Measurements from ENCODE around the gene RANBP9.

The RANBP9 gene

DNA sequence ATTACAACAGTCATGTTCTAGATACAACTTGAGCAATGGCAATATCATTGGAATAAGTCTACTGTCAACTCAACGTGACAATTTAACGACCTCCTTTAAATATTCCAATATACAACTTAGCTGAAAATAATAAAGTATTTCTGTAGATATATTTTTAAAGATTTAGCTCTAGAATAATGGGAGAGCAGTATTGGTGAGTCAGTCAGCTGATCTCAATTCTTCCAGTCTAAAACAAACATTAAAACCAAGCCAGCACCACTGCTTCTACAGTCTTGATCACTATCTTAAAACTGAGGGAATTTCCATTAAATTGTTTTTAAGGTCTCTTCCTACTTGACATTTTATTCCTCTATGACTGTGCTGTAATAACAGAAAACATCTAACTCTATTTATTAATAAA, 58.3 kb downstream of the RANBP9 start:
- DNase-seq (ENCODE audit: low read depth in 3 of 3): no peak

DNA sequence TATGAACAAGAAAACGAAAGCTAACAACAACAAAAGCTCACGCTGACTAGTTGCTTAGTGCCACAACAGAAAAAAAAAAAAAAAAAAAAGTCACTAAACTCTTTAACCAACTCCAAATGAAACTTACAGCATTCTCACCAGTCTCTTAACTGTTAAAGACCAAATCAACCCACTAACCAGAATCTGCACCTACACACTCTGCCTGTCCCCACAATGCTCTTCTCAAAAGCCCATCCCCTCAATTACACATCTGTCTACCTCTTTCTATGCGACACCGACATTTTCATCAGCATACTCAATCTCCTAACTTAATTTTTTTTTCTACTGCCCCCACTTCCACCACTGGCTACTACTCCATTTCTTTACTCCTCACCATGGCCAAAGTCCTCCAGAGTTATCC, 62.2 kb downstream of the RANBP9 start:
- DNase-seq (ENCODE audit: low read depth in 3 of 3): no peak

DNA sequence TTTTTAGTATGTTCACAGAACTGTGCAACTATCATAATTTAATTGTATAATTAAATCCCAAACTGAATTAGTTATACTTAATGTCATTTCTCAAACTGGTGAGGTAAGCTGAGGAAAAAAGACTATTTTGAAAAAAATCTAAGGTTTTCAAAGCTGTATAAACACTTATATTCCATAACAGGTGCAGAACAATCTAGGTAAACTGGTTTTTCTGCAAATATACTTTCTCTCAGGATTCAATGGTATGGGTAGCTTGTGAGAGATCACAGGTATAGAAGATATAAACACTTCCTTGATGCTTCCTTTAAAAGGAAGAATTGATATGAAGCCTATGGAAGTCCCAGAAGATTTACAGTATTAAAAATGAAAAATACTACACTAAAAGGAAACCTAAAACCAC, 62.8 kb downstream of the RANBP9 start:
- no peak for DNase-seq (ENCODE audit: low read depth in 3 of 3)

DNA sequence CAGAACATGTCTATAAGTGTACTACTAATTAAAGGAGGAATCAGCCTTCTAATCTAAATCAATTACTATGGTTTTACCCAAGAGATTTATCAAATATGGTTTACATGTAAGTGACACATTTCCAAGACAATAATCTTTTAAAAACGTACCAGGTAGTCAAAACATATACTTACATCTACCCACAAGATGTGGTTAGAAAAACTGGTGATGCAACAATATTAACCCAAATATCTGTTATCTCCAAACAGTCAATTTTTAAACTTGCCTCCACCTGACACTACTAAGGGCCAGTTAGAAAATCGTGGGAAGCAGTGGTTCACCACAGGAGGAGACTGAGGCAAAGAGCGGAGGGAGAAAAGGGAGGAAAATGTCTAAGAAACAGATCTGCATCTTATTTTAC, 68.5 kb downstream of the RANBP9 start:
- no peak for DNase-seq (ENCODE audit: low read depth in 3 of 3)

DNA sequence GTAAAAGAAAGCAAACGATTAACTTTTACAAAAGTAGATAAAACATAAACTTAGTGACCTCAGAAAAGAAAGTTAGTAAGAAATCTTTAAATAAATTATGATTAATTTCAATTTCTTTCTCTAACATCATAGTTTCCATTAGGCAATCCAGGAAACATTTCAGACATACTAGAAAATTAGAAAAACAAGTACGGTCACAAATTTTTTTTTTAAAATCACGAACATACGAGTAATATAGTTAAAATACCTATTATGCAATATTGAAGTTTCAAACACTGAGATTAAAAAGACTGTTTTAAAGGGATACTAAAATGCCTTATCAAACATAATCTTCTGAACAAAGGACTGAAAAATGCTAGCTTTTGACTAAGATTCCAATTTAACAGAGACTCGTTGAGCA, 70.3 kb downstream of the RANBP9 start:
- DNase-seq (ENCODE audit: low read depth in 3 of 3): no peak

DNA sequence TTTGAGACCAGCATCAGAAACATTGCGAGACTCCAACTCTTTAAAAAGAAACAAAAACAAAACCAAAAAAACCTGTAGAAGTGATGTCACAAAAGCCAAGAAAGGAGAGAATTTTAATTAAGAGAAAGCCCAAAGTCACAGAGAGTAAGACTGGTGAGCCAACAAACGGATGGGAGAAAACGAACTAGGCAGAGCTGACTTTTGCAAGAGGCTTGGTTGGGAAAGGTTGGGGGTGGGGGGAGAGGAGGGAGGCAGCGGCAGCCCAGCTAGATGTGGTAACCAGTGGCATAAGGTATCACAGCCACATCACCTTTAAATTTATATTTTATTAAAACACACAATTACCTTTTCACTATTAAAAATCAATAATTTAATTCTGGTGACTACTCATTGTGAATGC, 73.0 kb downstream of the RANBP9 start:
- DNase-seq (ENCODE audit: low read depth in 3 of 3): no peak

DNA sequence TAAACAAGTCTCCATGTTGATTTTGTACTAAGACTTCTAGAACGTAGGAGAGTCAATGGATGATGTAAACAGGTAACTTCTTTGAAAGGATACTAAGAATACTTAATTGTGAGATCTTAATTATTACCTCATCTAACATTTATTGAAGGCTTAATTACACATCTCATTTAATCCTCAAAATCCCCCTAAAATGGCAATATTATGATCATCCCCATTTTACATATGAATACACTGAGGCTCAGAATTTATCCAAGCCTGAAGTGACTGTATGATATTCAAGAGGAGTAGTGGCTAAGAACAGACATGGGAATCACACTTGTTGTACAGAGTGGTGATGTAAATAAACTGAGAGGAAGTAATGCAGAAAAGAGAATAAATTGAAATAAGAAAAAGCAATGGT, 73.6 kb downstream of the RANBP9 start:
- DNase-seq (ENCODE audit: low read depth in 3 of 3): no peak

DNA sequence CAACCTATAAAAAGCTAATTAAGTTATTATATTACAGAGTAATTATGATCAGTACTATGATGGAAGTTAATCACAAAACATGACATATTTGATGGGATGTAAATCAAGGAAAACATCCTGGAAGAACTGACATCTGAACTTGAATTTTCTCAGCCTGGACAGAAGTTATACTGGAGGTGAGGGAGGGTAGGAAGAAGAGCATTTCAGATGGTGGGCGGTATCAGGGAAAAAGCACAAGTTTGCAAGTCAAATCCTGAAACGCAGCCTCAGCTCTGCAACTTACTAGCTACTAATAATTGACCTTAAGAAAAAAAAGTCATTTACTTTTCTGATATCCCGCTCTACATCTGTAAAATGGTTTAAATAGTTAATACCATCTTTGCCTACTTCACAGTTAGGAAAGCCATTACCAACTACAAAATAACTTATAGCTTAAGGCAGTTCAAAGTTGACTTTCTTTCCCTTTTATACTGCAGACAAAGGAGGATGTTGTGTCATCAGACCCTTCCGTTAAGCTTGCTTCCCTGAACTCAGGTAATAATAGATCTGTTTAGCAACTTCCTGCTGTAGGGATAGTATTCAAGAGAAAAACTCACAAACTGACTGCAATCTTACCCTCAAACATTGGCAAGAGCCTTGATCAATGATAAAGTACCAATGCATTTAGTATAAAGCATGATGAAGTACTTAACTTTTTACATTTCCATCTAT, 75.5 kb downstream of the RANBP9 start:
- DNase-seq (ENCODE audit: low read depth in 3 of 3): no peak

DNA sequence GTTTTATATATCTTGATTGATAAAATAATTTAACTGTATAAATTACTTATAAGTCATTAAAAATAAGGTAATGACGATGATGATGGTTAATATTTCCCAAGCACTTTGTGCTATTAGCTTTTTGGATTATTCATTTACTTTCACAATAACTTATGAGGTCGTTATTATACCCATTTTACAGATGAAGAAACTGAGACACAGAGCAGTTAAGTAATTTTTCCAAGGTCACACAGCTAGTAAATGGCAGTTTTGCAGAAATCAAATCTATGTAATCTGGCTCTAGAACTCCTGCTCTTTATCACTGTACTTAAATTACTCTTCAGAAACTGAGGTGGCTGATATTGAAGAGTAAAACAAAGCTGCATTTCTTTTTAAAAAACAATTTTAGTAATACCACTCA, 78.3 kb downstream of the RANBP9 start:
- no peak for DNase-seq (ENCODE audit: low read depth in 3 of 3)

DNA sequence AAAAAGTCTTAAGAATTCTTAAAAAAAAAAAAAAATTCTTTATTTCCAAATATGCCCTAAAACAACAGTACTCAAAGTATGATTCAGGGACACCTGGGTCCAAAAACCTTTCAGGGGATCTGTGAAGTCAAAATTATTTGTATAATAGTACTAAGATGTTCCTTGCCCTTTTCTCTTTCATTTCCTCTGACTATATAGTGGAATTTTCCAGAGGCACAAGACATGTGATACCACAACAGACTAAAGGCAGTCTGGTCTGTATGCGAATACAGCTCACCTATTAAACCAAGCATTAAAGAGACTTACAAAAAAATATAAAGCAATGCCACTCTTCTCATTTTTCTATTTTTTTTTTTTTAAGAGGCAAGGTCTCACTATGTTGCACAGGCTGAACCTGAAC, 81.1 kb downstream of the RANBP9 start:
- no peak for DNase-seq (ENCODE audit: low read depth in 3 of 3)

DNA sequence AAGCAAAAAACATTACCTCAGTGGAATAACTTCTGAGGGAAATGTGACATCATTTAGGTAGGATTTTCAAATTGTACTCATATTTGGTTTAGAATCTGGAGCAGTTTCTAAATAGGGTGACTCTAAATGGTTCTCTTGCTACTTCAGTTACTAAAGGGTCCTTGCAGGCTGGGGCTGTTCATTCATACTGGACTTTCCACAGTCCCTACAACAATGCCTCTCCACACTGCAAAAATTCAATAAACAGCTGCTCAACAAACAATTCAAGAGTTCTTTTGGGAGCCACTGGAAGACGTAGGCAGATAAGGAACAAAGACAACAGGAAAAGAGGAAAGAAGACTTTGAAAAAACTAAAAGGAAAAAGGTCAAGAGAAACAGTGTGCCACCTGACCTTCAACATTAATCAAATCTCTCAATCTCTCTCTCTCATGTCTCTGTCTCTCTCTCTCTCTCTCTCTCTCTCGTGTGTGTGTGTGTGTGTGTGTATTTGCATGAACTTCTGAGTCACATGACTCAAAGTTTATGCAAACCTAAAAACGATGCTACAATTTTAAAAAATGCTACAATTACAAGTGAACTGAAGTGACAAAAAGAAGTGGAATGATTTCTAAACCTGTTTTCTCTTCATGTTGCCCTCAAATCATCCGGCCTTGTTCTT, 82.0 kb downstream of the RANBP9 start:
- no peak for DNase-seq (ENCODE audit: low read depth in 3 of 3)

DNA sequence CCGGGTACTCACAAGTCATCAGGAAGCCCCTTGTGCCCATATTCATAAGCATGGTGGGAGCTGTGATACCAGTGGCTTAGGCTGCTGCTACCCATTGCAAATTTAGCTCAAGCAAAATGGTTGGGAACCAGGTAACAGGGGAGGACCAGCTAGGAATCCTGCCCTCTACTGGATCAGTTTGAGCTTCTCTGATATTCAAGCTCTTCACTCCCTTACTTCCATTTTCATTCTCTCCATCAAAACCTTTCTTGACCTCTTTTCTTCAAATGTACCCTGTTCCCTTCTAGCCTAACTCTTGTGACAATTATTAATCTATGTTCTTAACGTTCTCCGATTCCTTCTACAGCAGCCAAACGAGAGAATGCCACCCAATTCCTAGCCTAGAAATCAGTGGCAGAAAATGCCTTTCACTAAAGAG, 86.8 kb downstream of the RANBP9 start:
- no peak for DNase-seq (ENCODE audit: low read depth in 3 of 3)

DNA sequence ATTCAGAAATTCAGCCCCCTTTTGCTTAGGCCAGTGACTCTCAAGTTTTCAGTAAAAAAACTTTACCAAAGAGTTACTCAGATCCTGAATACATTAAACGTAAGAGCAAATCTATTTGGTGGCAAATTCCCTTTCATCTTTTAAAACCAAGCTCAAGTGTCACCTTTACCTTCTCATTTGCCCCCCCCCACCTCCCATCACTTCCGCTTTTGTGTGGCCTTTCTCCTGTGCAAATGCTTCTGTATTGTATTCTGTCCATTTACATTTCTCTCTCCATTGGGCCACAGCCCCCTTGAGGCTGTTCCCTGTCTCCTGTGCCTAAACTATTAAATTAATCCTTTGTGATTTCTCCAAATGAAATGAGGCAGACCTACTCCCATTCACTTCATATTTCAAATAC, 94.6 kb downstream of the RANBP9 start:
- no peak for DNase-seq (ENCODE audit: low read depth in 3 of 3)

DNA sequence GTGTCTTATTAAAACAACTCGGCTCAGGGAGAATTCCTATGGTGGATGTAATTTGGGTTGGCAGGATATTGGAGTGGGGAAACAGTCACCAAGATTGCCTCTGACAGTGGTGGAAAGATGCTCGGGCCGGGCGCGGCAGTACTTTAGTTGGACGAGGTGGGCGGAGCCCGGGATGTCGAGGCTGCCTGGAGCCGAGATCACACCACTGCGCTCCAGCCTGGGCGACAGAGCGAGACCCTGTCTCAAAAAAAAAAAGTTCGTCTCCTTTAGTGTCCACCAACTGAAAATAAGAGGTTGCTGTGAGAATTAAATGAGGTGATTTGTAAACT, 95.9 kb downstream of the RANBP9 start:
- peak; percentile 21 to 47 (median 28) for DNase-seq (ENCODE audit: low read depth in 3 of 3)

DNA sequence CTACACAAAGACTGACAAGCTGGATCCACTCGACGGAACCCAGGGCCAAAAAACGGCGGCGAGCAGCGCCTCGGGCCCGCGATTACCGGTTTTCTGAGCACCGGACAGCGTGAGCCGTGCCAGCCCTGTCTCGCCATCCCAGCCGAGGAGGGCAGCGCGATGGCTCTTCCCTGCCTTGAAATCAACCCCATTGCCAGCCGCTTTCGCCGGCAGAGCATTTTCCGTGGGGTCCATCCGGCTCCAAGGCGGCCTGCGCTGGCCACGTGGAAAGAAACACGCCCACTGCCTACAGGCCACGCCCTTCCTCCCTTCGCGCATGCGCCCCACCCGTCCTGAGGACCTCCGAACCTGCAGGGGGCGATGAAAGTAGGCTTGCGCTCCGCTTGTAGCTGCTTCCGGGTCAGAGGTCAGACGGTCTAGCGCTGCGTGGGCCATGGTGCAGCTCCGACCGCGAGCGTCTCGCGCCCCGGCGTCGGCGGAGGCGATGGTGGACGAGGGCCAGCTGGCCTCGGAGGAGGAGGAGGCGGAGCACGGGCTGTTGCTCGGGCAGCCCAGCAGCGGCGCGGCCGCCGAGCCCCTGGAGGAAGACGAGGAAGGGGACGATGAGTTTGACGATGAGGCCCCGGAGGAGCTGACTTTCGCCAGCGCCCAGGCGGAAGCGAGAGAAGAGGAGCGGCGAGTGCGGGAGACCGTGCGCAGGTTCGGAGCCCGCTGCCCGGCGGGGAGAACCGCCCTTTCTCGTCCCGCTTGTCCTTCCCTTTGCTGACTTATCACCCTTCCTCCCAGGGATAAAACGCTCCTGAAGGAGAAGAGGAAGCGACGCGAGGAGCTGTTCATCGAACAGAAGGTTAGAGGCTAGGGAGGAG, 96.5 kb downstream of the RANBP9 start, which contains the start of gene NOL7:
NOL7 (plus strand) TSS at position 410 of the 866 bp plus-strand sequence; CDS start at position 434, 24 bp downstream.
- peak; percentile 96 to 98 (median 97) for DNase-seq (ENCODE audit: low read depth in 3 of 3)

DNA sequence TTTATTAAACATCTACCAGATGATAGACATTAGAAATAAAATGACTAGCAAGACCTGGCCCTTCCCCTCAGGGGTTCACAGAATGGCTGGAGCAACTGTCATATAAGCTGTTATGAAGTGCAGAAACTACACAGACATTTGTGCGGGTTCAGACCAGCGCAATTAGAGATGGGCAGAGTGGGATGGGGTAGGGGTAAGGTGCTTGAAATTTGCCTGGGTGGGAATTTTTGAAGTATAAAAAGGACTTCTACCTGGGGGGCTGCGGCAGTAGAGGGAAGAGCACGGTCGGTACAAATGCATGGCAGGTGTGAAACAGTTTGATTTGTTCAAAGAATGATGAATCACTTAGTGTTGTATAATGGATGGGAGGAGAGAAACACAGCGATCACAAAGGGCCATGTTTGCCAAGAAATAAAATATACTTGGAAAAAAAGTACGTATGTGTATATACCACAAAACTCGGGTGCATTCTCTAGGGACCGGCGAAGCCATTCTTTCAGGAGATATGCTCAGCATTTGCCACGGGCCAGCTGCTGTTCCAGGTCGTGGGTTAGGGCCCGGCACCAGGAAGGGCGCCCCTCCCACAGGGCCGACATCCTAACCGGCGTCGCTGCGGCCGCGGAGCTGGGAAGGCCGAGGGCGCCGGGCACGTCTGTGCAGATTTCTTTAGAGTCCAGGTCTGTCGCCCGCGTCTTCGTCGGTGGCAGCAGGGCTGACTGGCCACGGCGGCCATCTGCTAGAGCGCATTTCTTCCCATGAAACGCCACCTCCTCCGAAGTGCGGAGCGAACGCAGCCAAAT, 97.3 kb downstream of the RANBP9 start:
- DNase-seq (ENCODE audit: low read depth in 3 of 3): no peak

DNA sequence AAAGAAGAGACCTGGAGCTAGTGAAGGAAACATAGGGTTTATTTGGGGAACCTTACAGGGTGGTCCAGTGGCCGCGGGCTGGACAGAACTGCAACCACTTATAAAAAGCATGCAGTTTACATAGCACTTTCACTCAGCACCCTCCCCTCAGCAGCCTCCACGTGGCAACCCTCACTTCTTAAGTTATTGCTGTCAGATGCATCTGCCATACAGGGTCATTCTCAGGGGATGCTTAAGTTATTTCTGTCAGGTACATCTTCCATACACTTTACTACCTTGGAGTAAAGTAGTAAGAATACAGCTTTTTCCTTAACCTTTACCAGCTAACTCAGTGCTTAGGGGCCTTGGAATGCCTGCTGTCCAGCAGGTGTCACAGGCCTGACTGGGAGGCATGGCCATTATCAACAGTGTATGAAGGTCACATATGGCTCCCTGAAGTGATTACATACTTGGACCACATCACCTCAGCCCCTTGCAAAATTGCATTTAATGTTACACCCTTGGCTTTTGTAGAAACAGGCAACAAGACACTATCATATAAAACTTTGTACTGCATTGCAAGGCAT, 98.5 kb downstream of the RANBP9 start:
- no peak for DNase-seq (ENCODE audit: low read depth in 3 of 3)

DNA sequence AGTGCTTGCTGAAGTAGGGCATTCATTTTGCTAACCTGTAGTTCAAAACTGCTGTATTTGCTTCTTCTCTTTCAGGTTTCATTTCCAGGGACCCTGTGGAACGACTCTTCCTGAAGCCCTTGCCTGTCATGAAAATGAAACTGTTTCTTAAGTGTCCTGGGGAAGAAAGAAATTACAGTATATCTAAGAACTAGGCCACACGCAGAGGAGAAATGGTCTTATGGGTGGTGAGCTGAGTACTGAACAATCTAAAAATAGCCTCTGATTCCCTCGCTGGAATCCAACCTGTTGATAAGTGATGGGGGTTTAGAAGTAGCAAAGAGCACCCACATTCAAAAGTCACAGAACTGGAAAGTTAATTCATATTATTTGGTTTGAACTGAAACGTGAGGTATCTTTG, 99.9 kb downstream of the RANBP9 start:
- no peak for DNase-seq (ENCODE audit: low read depth in 3 of 3)

DNA sequence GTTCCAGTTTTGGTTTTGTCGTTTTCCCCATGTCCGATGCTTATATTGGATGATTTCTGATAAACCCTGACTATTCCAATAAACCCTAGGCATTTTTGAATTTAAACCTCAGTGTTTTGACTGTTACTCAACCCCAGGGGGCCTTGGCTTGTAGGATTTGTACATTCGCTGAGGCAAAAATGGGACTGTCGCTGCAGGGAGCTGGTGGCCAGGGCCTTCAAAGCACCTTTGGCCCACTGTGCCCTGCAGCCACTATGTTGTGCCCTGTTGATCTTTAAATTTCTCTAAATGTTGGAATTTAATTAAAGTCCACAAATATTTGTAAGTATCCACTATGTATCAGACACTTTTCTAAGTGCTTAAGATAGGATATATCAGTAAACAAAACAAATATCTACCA, 106.0 kb downstream of the RANBP9 start:
- no peak for DNase-seq (ENCODE audit: low read depth in 3 of 3)

DNA sequence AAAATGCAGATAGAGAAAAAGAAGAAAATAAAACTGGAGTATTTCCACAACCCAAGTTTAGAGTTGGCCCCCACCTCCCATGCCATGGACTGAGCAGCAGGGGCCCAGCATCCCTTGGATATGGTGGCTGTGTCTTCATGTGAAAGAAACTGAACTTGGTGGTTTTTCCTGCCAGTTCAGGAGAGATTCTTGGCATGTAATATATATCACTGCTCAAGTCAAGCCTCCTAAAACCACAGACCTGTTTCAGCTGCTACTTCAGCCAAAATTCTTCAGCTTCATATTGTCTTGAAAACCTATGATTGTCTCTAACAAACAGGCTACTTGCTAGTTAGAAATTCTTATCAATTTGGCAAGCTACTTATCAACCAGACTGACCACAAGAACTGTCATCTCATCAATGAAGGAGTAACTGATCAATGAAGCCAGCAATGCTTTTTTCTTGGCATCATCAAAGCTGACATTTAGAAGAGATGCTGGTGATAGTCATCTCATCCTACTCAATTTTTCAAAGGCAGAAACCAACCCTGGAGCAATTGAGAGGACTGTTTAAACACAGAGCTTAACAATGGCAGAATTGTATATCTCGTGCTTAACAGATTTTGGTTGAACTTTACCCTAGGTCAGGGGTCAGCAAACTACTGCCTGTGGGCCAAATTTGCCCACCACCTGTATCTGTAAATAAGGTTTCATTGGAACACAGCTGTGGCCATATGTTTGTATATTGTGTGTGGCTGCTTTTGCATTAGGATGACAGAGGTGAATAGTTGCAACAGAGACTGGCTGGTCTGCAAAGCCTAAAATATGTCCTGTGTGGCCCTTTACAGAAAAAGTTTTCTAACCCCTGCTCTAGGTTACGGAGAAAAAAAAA, 106.9 kb downstream of the RANBP9 start:
- no peak for DNase-seq (ENCODE audit: low read depth in 3 of 3)

DNA sequence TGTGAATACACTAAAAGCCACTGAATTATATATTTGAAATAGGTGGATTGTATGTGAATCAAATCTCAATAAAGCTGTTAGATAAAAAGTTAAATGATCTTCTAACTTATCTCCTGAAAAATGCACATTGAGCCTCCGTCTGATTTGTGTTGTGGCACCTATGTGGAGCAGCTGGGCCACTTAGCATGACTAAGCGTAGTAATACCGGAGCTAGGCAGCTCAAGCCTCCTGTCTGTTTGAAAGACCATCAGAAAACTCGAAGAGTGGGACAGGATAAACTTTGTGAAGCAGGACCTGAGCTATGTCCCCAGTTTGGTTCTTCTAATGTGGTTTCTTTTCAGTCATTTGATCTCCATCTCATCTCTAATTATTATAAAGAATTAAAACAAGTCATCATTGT, 107.5 kb downstream of the RANBP9 start:
- DNase-seq (ENCODE audit: low read depth in 3 of 3): no peak

All from stimulated activated CD4-positive, alpha-beta T cell treated with anti-CD3 and anti-CD28 coated beads, TNF-alpha, amount 100 ng/mL, for 24 hours (primary cell).